Activated CD8-positive, alpha-beta memory T cell treated with anti-CD3 and anti-CD28 coated beads, Interleukin-2, amount 50 U/mL, for 48 hours (primary cell): ENCODE data around the gene BHLHA15.

Experiments
- DNase-seq: peaks from one replicate; pipeline ENCODE4 v3.0.0-alpha.2; 2020

The BHLHA15 gene

DNA sequence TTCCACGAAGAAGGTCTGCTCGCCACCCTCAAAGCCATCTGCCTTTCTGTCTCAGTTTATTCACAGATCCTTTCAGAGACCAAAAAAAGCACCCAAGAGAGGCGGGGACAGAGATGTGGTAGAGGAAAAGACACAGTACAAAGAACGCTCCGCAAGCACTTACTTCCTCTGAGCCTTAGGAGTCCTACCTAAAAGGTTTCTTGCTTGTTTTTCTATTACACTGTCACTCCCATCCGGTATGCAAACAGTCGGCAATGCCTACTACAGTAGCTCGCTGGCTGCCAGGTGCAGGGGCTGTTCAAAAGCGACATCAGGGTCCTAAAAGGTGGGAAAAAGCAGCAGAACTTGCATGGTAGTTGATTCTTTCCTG, 40.0 kb downstream of the BHLHA15 start:
- no peak for DNase-seq

DNA sequence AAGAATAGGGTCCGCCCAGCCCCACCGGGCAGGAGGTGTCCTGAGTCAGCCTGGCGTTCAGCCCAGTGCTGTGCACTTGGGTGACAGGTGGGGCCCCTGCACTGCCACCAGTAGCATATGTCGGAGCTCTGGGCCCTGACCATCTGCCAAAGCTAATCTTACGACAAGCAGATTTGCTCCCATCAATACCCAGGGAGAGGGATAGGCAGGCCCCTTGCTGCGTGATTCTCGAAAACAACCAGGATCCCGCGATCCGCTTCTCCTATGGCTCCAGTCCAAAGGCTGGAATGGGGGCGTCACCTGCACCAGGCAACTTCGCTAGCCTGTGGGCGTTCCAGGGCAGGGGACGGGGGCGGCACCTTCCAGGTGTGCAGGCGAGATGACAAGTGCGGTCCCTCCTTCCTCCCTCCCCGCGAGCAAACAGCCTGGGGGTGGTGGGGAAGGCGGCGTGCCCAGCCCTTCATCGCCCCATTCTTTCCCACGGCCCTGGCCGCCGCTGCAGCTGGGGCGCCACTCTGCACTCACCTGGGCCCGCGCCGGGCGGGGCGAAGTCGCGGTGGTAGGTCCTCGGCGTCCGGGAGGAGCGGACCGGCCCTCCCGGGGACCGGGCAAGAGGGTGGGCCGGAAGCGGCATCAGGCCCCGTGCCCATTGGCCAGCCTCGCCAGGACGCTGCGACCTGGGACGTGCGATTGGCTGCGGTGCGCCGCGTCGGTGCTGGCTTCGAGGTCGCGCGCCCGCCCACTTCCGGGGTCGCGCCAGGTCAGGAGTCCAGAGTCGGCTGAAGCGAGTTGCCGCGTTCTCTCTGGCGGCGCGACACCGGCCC, 40.6 kb downstream of the BHLHA15 start, which contains the start of gene TECPR1:
TSS of gene TECPR1 (minus strand) at position 632 of the 824 bp plus-strand sequence. CDS start 6,086 bp downstream, outside the sequence.
- DNase-seq: peak; percentile 92

- no peak for DNase-seq
Measured at GRCh38 chr7:98252425-98253054, 41.3 kb downstream of the BHLHA15 start.

DNA sequence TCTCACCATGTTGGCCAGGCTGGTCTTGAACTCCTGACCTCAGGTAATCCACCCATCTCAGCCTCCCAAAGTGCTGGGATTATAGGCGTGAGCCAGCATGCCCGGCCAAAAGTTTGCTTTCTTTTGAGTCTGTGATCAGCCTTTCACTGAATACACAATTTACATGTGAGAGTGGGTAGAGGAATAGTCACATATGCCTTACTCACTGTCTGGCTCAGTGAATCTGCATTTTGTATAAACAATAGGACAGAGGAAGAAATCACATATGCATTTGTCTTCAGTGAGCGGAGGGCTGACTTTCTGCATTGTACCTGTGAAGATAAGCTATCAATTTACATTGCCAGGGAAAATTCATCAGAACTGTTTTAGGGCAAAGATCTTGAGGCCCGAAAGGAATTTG, 43.3 kb downstream of the BHLHA15 start:
- no peak for DNase-seq

- no peak for DNase-seq
Measured at GRCh38 chr7:98254951-98255610, 43.8 kb downstream of the BHLHA15 start.

- no peak for DNase-seq
Measured at GRCh38 chr7:98256431-98256830, 45.2 kb downstream of the BHLHA15 start.

DNA sequence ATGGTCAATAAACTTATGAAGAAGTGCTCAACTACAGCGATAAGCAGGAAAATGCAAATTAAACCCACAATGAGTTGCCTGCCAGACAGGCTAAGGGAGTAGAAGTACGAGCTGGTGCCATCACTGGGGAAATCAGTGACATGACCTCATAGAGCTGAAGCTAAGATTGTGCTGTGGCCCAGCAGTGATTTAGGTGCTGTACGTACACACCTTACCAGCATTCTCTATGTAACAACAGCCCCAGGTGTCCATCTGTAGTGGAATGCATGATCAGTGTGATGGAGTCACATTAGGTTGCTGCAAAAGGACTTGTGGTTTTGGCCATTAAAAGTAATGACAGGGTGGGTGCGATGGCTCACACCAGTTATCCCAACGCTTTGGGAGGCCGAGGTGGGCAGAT, 46.5 kb downstream of the BHLHA15 start:
- DNase-seq: no peak
